Central memory CD4-positive, alpha-beta T cell (primary cell): ENCODE results near the gene RAI1.

ENCODE experiments used
- DNase-seq: peaks from one replicate; pipeline ENCODE4 v3.0.0; 2022

The RAI1 gene

DNA sequence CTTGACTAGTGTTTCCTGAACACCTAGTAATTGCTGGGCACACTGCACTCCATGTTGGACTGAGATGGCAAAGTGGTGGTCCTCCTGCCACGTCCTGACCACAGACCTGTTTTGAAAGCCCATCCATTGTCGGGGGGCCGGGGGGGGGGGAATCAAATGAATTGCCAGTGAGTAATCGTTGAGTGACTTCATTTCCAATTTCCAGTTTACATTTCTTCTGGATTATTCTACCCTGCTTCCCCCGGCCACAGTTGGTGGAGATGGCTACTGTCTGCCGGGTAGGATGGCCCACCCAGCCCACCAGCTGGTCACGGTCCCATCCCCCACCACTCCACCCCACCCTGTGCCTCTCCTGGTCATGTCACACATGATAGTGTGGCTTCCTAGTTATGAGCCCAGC, 18.2 kb downstream of the RAI1 start:
- no peak for DNase-seq

DNA sequence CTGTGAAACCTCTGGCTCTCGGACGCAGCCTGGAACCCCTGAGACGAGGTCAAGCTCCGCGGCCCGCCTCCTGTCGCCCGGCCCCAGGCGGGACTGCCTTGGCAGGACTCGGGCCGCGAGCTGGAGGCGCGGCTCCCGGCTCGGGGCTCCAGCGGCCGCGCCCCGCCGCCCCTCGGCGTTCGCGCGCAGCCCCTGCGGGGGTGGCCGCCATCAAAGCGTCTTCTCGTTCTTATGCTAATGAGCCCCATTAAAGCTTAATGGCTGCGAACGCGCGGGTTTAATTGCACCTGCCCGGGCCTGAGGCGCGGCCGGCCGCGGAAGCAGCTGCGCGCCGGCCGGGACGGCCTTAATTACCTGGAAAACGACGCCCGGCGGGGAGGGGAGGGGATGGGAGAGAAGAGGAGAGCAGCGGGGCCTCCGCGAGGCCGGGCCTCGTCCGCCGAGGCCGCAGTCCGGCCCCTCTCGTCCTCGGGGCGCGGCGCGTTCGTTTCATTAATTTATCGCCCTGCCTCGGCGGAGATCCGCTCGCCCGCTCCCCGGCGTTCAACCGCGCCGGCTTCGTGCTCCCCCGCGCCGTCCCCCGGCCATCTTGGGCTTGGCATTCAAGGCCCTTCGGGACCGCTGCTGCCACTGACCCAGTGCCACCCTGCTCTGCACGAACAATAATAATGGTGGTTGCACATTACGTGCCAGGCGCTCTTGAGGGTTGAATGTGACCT, 19.2 kb downstream of the RAI1 start:
- no peak for DNase-seq

DNA sequence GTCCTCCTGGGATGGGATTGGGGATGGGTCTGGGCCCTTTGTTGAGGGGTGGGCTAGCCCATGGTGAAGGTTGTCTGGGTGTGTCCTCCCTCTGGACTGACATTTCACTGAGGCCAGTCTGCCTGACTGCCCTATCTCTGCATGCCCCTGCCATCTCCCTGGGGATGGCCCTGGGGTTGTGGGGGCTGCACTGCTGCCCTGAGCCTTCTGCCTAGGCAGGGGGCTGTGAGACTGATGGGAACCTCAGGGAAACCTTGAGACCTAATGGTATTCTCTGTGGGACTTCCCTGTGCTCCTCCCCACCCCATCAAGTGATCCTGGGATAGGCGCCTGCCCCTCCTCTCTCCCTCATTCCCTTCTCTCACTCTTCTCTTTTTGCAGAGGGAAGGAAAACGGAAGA, 19.9 kb downstream of the RAI1 start:
- DNase-seq = no peak

DNA sequence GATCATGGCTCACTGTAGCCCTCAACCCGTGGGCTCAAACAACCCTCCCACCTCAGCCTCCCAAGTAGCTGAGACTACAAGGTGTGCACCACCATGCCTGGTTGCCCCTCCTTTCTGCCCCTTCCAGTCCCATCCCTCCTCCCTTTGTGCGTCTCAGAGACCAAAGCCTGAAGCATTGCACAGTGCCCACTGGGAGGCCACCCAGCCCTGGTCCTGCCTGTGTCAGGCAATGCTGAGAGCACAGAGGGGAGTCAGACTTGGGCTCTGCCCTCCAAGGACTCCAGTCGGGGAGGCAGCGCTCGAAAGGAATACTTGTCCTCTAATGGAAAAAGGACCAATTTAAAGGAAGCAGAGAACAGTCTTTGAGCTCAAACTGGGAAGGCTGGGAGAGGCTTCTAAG, 20.4 kb downstream of the RAI1 start:
- DNase-seq = no peak

DNA sequence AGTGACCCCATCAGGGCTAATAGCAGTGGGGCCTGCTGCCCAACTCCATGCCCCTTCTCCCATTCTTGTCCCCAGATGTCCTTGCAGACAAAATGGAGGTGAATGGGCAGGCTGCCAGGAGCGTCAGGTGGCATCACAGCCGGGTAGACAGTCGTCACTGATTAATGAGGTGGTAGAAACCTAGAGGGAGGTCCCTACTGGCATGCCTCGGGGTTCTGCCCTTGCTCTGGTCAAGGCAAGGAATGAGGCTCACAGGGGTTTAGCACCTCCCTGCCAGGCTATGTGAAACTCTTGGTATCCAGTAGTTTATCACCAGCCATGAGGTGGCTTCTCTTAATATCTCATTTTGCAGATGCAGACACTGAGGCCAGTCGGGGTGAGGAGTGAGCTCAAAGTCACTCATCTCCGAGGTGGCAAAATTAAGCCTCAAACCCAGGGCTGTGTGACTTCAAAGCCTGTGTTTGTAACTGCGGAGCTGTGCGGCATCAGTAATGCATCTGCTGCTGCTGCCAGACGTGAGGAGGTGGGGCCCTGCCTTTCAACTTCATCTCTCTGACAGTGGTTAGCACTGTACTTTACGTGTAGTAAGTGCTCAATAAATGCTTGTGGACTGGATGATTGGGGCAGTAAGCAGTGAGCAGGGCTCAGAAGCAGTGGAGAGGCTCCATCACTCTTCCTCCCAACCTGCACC, 21.3 kb downstream of the RAI1 start:
- no peak for DNase-seq

DNA sequence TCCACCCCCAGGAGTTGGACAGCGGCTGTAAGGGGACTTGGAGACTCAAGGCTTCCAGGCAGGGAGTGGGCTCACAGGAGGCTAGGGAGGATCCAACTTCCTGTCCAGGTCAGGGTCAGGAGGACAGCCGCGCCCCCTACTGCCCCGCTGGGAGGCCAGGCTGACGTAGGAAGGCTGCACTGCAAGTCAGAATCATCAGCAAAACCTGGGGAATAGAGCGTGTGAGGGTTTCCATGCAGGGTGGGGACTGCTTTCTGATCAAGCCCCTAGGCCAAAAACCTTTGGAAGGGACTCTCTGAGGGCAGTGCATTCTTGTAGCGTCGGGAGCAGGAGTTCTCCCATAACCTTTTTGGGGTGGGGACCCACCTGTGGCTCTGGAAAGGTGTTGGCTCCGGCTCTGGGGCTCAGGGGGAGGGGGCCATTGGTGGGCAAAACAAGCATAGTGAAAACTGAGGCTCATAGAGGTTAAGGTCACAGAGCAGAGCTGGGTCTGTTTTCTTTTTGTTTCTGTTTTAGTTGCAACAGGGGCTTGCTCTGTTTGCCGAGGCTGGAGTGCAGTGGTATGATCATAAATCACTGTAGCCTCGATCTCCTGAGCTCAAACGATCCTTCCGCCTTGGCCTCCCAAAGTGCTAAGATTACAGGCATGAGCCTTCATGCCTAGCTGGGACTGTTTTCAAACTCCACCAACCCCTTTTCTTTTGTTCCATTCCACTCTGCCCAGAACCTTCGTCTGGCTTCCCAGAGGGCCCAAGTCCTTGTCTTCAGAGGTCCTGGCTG, 22.1 kb downstream of the RAI1 start:
- DNase-seq = no peak

DNA sequence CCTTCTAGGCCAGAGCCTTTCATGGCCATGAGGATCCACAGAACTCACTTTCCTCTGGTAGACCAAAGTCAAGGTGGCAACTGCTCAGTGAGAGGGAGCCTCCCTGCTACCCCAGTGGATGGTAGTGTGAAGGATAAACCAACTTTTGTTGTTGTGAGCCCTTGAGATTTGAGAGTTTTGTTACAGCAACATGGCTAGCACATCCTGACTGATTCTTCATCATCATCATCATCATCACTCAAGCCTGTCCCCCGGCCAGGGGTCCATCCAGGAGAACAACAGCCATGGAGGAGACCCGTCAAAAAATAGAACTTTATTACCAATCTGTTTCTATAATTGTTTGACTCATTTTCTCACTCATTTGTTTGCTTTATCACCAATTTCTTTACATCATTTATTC, 23.7 kb downstream of the RAI1 start:
- DNase-seq = no peak

DNA sequence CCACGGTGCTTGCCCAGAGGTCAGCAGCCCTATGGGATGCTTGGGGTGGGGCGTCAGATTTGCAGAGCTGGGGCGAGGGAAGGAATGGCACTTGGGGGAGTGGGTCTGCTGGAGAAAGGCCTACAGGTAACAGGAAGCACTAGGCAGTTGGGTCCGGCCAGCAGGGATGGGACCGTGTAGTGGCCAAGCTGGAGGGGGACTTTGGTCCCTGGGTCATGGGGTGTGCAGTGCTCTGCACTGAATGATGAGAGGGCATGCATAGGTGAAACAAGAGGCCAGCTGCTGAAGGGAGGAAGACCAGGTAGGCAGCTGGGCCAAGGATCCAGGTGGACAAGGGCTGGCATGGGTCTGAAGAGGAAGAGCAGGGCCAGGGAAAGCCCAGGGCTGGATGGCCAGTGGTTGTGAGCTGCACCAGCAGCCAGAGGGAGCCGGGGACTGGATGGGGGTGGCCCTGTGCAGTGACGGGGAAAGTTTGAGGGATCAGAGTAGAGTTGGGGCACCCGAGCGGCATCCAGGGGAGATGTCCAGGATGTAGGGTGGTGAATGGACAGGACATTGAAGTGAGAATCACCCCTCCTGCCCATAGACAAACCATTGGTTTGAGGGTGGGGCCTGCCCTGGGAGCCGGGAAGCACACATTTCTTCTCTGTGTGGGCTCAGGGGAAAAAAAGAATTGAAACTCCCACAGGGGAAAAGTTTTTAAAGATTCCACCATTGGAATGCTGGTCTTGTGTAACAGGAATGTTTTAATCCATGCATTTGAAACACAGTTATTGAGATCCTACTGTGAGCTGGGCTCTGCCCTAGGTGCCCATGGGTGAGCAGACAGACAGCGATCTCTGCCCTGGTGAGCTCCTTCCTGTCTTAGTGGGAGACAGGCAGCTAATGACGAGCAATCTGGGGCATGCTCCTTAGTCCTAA, 25.1 kb downstream of the RAI1 start:
- no peak for DNase-seq

DNA sequence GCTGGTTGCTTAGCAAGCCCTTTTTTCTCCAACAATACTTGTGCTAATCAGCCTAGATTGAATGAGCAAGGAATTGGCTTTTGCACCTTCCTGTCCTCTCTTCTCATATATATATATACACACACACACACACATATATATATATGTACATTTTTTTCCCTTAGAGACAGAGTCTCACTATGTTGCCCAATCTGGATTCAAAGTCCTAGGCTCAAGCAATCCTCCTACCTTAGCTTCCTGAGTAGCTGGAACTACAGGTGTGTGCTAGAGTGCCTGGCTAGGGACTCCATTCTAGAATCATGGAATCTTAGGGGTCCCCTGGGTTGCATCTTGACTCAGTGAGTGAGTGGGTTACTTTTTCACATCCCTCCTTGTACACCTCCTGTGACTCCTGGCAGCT, 27.0 kb downstream of the RAI1 start:
- DNase-seq = no peak

DNA sequence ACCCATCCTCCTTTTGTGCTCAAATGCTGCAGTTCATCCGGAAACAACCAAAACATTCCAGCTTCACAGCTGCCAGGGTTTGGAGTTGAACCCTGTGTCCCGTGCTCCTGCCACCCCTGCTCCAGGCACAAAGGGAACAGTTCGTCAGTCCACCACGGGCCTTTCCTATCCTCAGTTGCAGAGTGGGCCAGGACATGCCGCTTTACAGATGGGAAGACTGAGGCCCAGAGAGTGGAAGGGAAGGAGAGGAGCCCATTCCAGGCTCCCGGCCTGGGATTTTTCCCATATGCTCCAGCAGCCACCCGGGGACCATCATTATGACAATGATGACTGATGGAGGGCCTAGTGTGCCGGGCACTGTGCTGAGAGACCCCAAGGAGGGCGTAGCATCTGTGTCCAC, 27.6 kb downstream of the RAI1 start:
- no peak for DNase-seq

DNA sequence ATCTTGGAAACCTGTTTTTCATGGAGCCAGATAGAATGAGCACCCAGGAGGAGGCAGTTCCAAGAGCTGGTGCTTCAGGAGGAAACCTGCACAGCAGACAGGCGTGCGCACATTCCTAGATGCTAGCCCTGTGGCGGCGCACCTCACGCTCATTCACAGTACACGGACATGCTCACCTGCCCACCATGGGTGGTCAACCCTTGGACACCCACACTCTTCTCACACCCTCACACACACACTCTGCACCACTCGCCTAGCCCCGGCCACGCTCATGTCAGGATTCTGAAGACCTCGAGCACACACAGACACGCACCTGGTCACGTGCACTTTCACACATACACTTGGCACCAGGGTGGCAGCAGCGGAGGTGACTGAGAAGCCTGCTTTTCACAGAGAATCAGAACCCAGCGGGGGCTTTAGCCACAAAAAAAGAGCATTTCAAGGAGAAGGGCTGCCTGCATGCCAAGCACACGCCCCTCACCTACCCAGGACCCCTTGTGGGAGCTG, 28.6 kb downstream of the RAI1 start:
- no peak for DNase-seq

DNA sequence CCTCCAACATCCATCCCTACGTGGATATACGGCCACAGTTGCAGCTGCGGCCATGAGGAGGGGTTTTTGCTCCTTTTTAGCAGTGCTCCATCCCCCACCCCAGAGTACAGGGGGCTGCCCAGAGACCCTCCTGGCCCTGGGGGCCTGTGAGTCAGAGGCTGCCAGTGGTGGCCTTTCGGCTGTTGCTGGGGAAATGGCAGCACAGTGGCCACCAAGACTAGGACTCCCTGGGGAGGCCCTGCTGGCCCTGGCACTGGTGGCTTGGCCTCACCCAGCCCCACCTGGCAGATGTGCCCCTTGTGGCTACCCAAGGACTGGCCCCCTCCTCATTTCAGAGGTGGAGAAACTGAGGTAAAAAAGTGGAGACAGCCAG, 29.1 kb downstream of the RAI1 start:
- no peak for DNase-seq

DNA sequence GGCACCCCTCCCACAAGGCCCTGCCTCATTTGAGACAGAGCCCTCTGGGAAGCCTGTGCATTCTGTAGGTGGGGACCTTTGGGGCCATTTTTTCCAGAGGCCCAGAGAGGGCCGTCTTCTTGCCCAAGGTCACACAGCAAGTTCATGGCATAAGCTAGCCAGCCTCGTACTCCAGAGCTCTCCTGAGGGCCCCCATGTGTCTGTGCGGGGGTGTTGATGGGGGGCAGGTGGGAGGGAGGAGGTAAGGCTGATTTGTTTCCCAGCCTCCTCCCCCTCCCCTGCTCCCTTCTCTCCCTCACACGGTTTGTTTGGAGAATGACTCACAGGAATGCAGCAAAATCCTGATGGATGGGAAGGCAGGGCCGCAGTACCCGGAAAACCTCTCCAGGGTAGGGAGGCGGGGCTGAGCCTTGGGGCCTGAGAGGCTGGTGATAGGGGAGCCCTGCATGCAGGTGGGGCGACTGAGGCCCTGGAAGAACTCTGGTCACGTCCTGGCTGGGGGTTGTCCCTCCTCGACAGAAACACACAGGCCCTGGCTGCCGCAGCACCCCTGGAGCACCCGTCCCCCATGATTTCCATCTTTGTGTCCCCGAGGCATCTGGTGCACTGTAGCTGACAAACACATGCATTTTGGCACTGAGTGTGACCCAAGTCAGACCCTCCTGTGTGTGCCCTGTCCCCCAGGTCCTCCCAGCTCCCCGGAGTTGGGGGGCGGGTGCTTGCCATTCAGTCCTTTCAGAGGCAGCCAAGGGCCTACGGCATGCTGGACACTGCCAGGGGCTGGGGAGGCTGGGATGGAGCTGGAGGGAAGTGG, 29.7 kb downstream of the RAI1 start:
- DNase-seq = no peak

DNA sequence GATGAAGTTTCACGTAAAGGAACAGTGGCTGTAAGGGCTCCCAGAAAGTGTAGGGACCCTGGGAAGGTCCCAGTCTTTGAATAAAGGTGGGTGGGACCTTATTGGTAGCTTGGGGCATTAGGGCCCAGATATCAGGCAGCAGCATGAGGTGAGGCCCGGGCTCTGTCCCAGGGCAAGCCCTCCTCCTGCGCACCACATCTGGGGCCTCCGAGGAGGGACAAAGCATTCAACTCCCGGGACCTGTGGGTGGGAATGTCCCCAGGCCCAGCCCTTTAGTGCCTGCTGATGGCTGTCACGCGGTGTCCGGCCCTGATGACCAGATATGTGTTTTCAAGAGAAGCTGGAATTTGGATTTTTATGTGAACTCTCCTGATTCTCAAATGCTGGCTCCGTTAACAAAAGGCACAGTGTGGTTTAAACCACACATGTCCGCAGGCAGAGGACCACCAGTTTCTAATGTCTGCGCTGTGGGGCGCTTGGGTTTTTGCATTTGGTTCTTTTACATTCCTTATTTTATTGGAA, 30.4 kb downstream of the RAI1 start:
- no peak for DNase-seq

DNA sequence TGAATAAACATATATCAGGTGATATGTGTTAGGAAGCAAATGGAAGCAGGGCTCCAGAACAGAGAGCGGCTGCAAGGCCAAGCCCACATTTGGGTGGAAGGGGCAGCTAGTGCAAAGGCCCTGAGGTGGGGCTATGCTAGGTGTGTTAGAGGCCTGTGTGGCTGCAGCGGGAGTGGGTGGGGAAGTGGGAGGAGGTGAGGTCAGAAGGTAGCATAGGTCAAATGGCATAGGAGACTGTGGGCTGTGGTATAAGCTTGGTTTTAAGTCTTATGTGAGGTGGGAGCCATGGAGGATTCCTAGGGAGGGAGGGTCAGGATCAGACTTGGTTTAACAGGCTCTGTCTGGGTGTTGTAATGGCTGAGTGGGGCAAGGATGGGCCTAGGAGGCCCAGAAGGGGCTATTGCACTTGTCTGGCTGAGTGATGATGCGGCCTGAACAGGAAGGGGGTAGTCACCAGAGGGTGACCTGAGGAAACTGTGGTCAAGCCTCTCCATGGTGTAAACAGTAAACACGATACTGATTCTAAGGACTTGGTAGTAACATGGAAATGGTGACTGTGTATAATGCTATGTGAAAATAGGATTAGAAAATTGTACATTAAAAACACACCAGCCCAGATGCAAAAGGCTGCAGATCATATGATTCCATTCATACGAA, 31.1 kb downstream of the RAI1 start:
- DNase-seq = no peak

DNA sequence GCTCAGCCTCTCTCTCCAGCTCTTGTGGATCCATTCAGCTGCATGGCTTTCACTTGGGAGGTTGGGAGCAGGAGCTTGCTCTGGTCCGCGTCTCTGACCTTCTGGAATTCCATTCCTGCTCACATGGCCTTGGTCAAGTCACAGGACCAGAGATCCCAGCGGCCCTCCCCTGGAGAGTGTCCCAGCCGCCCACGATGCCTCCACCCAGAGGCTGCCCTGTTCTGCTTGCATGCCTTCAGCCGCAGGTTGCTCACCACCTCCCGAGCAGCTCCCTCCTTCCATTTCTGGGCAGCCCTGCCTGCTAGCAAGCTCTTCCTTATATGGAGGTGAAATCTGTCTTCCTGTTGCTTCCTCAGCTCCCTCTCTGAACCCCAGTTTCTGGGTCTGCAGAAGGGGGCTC, 32.6 kb downstream of the RAI1 start:
- DNase-seq = no peak

DNA sequence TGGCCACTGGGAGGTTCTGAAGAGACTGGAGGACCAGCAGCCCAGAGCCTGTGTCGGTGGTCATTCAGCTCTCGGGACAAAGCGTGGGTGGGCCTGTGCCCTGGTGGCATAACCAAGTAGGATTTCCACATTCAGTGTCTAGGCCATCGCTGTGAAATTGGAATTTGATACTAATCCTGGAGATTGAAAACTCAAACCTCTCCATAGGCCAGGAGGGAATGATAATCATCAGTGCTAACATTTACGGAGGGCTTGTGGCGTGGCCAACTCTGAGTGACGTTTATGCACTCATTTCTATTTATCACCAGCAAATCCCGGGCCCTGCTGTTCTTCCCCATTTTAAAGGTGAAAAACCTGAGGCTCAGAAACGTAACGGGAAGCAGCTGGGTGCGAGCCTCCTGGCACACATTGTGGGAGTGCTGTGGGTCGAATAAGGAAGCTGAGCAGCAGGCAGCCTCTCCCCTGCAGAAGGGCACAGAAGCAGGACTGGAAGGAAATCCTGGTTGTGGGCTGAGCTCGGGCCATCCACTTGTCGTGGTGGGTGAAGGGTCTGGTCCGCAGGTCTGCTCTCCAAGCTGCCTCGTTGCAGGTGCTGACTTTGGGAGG, 33.1 kb downstream of the RAI1 start:
- DNase-seq = no peak

DNA sequence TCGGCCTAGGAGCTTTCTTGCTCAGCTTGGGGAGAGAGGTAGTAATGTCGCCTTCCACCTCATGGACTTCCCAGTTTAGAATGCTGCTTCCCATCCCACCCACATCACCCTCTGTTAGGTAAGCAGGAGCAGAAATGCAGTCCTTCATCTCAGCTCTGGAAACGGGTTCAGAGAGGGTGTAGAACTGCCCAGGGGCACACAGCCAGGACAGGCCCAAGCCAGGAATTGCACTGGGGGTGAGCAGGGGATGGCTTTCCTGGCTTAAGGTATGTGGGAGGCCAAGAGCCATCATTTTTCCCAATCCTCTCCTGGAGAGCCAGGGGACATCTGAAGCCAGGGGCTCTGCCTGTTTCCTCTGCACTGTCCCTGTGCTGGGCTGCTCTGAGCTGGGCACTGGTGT, 33.6 kb downstream of the RAI1 start:
- no peak for DNase-seq

DNA sequence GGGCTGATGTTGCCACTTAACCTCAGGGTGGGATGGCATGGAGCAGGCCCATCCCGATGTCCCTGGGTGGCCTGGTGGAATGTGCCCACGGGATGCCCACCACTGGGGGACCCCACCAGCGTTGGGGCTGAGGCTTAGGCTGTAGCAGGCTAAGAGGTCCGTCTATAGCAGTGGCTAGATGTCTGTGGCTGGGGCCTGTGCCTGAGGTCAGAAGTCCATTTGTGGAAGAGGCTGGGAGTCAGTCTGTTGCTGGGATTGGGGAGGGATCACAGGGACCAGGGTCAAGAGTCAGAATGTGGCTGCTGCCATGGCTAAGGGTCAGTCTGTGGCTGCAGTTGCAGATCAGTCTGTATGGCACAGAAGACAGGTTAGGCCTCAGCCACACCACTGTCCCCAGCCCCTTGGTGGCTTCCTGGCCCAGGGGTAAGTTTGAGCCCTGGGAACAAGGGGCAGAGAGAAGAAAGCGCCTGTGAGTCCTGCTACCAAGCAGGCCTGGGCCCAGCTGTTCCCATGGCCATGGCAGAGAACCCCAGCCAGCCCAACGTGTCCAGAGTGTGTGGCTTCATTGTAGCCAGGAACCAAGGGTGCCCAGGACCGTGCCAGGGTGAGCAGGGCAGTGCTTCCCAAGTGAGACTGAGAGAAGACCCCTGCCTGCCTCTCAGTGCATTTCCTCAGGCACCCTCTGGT, 35.7 kb downstream of the RAI1 start:
- no peak for DNase-seq

DNA sequence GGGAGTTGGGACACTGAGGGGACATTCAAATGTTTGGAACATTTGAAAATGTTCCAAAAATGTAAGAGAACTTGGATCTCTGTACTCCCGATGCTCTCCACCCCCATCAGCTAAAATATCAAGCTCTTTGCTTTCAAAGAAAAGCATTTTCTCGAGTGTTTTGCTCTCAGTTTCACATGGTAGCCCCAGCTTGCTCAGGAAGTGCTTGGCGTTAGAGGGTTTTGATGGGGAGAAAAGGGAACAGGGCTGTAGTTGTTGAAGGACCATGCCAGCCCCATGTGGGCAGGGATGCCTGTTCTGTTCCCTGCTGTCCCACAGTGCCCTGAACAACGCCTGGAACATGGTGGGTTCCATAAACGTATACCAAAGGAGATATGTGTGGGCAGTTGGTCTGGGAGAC, 37.0 kb downstream of the RAI1 start:
- no peak for DNase-seq
